HG03460 (cell line): ENCODE measurements around the gene MAPKAP1.

Experiments used
- ATAC-seq: cut with Tn5 transposase; IDR thresholded peaks from one replicate; pipeline ENCODE4 v1.9.1; 2021; ENCODE audit not compliant: unreplicated experiment

The MAPKAP1 gene

DNA sequence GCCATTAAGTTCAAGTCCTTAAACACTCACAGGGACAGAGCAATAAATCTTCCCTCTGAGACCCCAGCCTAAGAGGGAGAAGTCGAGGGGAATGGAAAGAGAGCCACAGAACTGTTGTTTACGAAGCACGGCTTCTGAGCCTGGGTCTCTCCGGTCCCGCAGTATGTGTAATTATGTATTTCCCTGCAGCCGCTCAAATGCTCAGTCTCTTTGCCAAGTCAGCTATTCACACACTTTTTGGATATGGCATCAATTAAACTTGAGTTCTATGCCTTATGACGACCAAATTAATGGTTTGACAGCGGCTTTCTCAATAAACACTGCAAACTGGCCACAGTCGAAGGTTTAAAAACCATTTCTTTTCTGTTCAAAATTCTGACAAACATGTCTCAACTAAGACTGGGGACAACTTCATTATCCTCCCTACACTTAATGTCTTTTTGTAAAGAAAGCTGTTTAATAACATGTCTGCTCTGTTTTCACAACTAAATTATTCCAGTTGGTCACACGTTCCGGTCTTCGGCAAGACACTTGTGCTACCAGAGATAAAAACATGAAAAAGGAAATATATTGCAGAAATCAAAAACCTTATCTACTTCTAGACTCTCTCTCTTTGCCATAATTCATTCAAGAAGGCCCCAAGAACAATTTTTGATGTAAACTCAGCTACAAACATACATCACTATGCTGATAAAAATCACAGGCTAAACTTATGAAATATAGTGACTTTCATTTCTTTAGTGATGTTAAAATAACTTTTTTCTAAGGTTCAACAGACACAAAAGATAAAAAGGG is 242.2 kb downstream of the MAPKAP1 start:
- ATAC-seq = no peak

DNA sequence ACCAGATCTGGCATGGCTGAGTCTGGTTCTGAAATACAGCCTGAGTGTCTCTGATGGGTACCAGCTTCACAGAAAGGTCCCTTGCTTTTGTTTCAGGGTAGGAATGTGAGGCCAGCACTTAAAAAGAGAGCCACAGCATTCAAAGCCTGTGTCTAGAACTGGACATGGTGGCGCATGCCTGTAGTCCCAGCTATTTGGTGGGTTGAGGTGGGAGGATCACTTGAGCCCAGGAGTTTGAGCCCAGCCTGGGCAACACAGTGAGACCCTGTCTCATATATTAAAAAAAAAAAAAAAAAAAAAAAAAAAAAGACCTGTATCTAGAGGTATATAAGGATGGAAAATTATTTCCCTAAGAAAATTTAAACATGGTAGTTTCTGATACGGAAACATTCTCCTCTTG is 243.1 kb downstream of the MAPKAP1 start:
- no peak for ATAC-seq

DNA sequence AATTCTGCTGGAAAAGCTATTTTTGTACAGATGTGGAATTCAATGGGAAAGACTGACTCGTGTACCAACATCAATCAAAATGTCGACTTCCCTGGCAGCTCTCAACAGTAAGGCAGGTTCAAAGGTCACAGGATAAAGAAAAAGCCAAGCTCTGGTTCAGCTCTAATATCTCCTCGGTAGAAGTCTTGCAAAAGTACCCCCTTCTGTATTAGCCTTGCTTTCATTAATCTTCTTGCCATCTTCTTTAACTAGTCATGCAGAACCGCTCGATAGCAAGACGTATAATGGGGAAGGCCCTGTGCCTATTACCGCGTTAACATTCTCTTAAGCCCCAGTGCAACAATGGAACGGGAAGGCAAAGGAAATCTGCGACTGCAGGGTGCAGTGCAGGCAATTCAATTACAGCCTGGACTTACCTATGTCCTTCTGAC is 244.1 kb downstream of the MAPKAP1 start:
- no peak for ATAC-seq

DNA sequence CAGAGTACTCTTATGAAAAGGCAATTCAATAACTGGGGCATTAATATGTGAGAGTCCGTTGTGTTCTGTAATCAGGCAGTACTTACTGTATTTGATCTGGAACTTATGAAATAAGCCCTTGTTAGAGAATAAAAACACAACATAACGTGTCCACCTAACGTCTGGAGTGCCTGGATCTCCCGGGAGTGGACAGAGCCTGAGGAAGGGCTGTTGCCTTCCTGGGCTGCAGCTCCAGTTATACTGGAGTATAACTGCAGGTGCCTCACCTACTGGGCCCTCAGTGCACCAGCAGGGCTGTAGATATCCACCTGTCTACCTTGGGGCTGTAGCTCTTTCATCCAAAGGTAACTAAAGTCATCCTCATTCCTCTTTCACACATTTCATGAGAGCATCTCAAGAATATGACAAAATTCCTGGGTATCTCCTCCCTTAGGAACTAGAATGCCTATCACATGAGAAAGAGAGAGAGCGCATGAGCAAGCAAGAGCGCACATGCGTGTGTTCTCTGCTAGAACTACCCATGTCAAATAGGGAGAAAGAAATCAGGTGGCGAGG is 245.3 kb downstream of the MAPKAP1 start:
- no peak for ATAC-seq

DNA sequence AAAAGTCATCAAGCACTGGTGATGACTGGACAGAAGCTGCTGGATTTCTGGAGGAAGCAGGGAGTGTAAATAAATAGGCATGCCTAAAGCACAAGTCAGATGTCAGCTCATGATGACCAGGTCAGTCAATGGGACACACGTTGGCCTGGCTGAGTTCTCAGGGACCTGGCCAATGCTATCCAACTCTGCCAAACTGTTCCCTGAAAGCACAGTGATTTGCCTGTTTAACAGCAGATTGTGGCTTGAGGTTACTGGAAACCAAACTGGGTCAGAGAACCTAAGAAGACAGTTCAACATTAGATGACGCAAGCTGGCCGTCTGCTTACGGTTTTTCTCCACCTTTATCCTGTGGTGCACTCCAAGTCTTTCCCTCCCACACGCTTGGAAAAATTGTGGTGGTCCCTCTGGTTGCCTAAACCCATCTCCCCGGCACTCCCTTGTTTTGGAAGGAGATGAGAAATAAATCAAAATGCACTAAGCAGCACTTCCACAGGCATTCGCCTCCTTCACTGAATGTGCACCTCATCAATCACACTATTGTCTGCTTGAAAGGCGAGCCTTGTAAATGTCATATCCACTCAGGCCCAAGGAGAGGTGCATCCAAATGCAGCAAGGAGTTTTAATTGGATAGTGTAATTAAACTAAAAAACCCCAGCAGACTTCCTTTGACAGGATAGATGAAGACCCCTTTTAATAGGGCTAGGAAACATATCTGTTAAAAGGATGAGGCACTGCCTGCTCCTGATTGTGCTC is 245.9 kb downstream of the MAPKAP1 start:
- no peak for ATAC-seq

DNA sequence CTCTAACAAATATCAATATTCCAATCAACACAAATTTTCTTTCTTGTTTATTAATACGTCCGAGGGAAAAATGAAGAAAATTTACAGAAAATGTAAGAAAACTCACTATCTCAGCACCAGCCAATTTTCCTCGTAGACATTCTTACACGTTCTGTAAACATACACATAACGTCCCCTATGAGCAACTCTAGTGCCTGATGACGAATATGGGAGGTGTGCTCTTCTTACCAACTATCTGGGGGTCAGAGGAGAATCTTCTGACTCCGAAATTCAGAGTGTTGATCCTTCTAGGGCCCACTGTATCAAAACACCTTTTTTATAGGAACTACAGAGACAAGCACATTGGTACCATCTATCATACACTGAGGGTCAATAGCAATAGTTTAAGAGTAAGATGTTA is 246.7 kb downstream of the MAPKAP1 start:
- ATAC-seq = no peak

DNA sequence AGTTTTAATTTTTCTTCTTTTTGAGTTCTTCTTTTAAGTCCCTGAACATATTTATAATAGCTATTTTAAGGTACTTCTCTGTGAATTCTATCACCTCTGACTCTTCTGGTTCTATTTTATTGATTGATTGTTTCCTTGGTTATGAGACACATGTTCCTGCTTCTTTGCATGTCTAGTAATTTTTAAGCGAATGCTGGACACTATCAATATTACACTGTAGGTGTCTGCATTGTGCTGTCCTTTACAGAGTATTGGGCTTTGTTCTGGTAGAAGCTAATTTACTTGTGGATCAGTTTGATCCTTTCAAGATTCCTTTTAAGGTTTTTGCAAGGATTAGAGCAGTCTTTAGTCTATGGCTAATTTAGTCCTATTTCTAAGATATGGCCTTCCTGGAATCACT is 249.7 kb downstream of the MAPKAP1 start:
- ATAC-seq = no peak

DNA sequence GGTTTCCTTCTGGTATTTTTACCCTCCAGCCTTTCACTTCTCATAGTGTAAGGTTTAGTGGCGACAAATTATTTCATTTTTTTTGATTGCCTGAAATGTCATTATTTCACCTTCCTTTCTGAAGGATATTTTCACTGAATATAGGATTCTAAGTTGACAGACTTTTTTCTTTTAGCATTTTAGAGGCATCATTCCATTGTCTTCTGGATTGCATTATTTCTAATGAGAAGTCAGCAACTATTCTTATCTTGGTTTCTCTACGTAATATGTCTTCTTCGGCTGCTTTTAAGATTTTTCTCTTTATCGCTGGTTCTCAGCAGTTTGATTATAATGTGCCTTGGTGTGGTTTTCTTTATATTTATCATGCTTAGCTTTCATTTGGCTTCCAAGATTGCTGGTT is 251.1 kb downstream of the MAPKAP1 start:
- no peak for ATAC-seq

DNA sequence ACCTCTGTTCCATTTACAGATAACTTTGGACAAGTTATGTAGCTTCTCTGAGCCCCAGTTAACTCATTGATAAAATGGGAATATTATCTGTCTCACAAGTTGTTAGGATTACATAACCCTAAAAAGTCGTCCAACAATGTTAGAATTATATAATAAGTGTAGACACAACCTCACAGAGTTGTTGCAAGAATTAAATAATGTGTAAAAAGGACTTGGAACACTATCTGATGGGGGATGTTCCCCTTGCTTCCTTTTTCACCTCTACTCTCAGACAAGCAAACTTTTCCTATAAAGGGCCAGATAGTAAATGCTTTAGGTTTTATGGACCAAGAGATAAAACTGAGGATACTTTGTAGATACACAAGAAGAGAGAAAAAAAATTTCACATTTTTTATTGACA is 251.9 kb downstream of the MAPKAP1 start:
- ATAC-seq = no peak

DNA sequence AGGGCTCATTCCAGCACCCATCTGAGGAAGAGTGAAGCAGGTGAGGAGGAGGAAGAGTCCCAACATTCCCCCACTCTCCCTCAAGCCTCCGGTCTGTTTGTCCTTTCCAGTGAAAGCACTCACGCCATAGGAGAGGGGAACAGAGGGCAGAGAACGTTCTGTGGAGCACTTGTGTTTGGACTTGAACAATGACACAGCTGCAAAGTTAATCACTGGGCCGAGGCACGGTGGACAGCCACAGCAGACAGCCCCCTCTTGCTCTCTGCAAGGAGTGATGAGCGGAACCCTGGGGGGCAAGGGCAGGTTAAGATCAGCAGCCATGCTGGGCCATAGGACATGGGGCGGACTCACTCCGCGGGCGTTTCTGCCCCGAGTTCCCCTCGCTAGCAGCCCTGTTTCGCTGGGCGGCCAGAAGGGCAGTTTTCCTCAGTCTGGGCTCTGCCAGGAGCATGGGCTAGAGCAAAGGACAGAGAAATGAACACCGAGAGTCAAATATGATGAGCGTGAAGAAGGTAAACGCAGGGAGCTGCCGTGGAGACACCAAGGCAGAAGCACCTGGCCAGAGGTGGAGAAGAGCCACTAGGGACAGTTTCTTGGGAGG is 259.7 kb downstream of the MAPKAP1 start:
- ATAC-seq = no peak

DNA sequence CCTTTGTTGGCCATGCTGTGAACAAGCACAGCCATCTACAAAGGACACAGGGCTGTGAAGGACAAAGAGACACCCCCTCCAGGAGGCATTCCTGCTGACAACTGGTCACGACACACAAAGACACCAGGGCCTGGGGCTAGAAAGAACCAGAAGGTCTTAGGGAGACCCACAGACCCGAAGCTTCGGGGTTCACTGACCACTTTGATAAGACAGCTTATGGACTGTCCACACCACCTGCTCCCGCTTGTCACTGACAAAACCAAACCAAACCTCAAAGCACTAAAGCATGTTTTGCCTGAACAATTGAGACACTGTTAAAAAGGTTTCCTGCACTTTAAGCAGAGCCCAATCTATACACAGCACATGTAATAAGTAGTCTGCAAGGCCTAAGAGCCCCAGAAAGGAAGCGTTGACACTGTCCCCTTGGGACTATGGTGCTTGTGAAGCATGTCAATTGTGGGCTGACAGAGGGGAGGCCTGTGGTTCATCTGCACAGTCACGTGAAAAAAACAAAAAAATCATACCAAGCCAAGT is 260.4 kb downstream of the MAPKAP1 start:
- ATAC-seq = peak; percentile 98

DNA sequence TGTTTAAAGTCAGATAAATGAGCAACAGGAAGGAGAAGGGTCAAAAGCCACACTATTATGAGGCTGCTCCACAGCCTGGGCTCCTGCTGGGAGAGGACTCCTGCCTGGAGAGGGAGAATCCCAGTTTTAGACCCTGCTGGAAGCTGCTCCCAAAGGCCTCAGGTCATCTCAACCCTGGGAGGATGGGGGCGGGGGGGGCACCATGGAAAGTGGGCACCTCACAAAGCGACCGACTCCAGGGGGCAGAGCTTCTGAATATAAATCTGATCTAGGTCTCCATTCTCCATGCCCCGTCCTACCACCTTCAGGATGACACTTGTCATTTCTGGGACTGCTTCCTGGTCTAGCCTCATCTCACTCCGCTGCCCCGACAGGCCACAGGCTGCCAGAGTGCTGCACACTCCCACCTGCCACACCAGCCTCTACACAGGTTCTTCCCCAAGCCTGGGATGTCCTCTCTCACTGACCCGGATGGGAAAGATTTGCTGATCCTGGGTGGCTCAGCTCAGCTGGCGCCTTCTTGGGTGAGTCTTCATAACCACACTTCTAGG is 262.0 kb downstream of the MAPKAP1 start:
- no peak for ATAC-seq

DNA sequence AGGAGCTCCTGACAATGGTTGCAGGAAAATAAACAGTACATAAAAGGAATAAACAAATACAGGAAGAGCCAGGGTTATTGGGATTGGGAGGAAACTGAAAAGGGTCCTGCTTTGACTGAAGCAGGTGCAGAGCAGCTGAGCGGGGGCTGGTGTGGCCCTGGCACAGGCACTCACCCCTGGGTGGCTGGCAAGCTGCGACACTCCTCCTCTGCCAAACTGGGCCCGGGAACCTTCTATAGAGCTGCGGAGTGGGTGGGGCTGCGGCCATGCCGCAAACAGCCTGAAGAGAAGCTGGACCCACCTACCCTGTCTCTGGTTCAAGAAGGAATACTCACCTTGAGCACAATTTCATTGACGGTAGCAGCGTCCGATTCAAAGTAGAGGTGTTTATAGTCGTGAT is 262.8 kb downstream of the MAPKAP1 start:
- ATAC-seq = no peak

DNA sequence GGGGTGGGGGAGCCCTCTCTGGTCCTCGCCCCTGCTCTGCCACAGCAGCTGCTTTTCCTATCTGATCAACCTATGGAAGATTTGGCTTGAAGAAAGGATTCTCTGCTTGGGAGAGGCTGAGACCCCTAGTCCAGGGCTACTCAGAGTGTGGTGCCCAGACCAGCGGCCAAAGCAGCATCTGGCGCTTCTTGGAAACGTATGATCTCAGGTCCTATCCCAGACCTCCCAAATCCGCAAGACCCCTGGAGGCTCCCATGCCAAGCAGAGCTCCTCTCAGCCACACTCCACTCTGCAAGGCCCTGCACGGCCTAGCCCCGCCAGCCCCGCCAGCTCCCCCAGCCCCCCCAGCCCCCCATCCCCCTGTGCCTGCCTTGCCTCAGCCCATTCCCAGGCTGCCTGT is 263.6 kb downstream of the MAPKAP1 start:
- ATAC-seq = no peak

DNA sequence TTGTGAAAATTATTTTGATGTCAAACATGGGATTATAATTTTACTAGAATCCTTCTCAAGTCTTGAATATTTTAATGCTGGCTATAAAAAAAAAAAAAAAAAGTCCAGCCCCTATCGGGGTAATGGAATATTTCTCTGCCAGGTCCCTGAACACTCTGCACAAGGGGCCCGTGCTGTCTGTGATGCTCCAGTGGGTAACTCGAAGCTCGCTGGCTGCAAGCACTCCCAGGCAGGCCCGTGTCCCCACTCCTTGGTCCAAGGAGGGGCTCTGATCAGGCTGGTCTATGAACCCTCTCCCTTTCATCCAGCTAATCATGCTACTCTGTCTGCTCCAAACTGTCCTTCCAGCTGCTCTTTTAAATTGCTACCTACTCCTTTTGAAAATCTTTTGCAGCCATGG is 264.6 kb downstream of the MAPKAP1 start:
- no peak for ATAC-seq

DNA sequence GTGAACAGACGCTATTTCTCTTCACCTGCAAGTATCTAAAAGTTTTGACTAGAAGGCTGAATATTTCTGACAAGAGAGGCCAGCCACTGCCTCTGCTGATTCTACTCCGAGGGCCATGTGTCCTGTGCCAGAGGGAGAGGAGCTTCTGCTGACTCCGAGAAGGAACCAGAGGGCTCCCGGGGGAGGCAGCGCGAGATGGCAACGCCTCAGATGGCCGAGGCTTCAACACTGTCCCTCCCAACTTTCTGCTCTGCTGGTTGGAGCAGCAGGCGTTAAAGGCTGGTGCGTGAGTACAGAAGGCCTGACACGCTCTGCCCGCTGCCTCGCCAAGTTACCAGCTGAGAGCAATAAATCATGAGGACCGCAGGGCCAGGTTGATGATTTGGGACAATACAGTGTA is 266.6 kb downstream of the MAPKAP1 start:
- ATAC-seq = no peak

DNA sequence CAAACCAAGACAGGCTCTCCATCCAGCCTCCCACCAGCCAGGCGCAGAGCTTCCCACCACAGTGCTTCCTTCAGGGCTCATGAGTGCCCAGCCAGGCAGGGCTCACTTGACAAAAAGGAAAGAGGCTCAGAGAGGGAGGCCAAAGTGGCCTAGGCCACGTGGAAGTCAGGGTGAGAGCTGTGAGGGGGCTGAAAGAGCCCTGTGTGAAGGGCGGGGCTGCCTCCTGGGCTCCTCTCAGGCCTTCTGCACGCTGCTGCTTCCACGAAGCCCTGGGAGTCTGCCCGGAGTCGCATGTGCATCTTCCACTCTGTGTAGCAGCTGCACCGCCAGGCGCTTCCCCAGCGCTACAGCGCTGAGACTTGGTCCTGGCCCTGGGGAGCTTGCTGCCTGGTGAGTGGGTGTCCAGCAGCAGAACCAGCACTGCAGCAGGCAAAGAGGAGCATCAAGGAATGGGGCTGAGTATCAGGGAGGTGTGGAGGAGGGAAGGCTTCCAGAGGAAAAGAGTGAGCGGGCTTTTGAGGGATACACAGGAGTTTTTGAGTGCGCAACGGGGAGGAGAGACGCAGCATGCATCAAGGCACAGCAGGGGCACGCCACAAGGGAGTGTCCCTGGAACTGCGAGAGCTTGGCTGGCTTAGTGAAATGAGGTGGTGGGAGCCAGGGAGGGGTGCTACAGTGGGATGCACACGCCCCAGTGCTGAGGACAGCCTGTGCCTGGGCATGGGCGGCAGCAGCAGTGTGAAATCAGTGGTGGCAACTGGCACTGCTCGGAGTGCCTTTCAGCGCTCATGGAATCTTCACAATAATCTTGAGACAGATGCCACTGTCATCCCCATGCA is 267.4 kb downstream of the MAPKAP1 start:
- ATAC-seq = no peak

DNA sequence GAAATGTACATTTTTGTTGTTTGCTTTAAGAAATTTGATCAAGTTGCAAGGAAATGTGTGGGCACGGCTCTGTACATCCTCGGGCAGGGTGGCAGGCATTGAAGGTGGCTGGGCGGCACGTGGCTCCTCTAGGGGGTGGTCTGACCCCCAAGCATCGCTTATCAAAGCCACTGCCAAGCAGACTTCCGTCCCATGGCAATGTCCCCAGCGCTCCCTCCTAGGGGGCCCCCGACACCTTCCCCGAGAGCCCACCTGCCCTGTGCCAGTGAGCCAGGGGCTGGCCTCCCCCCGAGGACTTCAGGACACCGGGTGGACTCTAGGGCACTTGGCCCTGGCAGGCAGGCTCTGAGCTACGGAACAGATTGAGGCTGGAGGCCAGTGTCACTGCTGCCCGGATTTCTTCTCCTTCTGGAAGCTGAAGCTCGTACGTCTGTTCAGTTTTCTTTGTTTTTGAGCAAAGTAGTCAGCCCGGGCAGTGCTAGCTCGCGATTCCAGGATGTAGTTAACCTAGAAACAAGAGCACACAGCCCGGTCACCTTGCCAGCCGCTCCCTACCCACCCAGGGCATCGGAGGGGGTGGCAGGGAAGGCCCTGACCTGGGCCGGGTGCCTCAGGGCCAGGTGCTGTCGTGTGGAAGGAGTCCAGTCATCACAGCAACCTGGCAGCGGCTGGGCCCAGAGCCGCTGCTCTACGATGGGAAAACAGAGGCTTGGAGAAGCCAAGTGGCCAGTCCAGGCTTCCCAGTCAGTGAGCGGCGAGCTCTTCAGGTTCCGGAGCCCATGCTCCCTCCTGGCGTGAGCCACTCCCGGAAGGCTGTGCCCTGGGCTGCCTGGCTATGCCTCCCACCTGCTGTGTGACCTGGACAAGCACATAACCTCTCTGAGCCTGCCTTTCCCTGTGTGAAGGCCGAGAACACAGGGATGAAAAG is 268.2 kb downstream of the MAPKAP1 start:
- no peak for ATAC-seq

DNA sequence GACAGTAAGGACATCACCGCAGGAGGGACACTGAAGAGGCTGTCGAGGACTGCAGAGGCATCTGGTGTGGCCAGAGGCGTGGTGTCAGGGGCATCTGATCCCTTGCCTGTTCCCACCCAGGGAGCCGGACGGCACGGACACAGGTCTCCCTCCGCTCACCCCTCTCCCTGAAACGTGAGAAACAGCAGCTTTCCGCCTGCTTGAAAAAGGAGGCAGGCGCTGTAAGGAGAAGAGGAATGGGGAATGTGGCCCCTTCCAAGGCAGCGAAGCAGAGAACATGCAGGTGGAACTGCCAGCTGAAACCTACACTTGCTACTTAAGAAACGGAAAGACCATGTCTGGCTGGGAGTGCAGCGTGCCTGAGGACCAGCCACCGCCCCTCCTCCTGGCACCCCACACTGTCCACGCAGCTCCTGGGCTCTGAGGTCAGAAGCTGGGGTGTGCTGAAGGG is 269.2 kb downstream of the MAPKAP1 start:
- ATAC-seq = no peak
